HFFc6 (cell line): ENCODE measurements around the gene NFXL1. TPM values are rescaled to one million over a fixed set of nuclear protein-coding genes. Genes with fewer than 3 reads are reported as not detected.

Experiments used
- DNase-seq: peaks from one replicate; pipeline ENCODE4 v3.0.0-alpha.2; 2018
- H3K27ac Mint-ChIP-seq: 2 replicates; pipeline ENCODE4 v1.8.0; 2020; ENCODE audit warnings: mild to moderate bottlenecking, mixed read lengths
- H3K27me3 Mint-ChIP-seq: 2 replicates; pipeline ENCODE4 v1.8.0; 2021; ENCODE audit warnings: mild to moderate bottlenecking, moderate library complexity, mixed read lengths; ENCODE audit not compliant: insufficient read depth
- H3K36me3 Mint-ChIP-seq: 2 replicates; pipeline ENCODE4 v1.8.0; 2021; ENCODE audit warnings: low read depth, mixed read lengths
- H3K4me1 Mint-ChIP-seq: 2 replicates; pipeline ENCODE4 v1.8.0; 2020; ENCODE audit warnings: low read depth, mixed read lengths
- H3K4me3 Mint-ChIP-seq: 2 replicates; pipeline ENCODE4 v1.8.0; 2020; ENCODE audit warnings: mild to moderate bottlenecking, moderate library complexity, mixed read lengths
- H3K9me3 Mint-ChIP-seq: 2 replicates; pipeline ENCODE4 v1.8.0; 2020; ENCODE audit warnings: mild to moderate bottlenecking, mixed read lengths
- total RNA-seq, 6 experiments: library from RNA; stranded (reverse); fragmentation: NEBNext Ultra II Directional; extraction: Animal tissue kit (Norgen Biotek cat#: 25700); gene quantifications; 2 replicates in 1 of 6; 3 replicates in 5 of 6; pipeline ENCODE4 v1.2.3, GENCODE V29; 2021
- TF ChIP-seq, protein P1 (sequence below): fragments of 200-600 bp; sonication (generic); IDR thresholded peaks from 2 replicates; pipeline ENCODE4 v1.5.0; 2021; ENCODE audit warnings: antibody characterized with exemption, mild to moderate bottlenecking

The NFXL1 gene
- total RNA-seq, 6 experiments from 2014 or later = 8.4 to 10.8 (median 10.0) TPM

- TF ChIP-seq, protein P1, sequence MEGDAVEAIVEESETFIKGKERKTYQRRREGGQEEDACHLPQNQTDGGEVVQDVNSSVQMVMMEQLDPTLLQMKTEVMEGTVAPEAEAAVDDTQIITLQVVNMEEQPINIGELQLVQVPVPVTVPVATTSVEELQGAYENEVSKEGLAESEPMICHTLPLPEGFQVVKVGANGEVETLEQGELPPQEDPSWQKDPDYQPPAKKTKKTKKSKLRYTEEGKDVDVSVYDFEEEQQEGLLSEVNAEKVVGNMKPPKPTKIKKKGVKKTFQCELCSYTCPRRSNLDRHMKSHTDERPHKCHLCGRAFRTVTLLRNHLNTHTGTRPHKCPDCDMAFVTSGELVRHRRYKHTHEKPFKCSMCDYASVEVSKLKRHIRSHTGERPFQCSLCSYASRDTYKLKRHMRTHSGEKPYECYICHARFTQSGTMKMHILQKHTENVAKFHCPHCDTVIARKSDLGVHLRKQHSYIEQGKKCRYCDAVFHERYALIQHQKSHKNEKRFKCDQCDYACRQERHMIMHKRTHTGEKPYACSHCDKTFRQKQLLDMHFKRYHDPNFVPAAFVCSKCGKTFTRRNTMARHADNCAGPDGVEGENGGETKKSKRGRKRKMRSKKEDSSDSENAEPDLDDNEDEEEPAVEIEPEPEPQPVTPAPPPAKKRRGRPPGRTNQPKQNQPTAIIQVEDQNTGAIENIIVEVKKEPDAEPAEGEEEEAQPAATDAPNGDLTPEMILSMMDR = no peak
- H3K27ac Mint-ChIP-seq = no peak overlapping the region
- peaks cover 12% of the 10 kb centered on the region for H3K9me3 Mint-ChIP-seq
- no peak for DNase-seq
- H3K36me3 Mint-ChIP-seq = peaks cover 5% of the 10 kb centered on the region; the same call in 1 of the 2 replicates
- H3K27me3 Mint-ChIP-seq = peaks cover 3% of the 10 kb centered on the region
- no peak overlapping the region for H3K4me3 Mint-ChIP-seq
- H3K4me1 Mint-ChIP-seq = peaks cover 3% of the 10 kb centered on the region; the same call in 1 of the 2 replicates
Measured at GRCh38 chr4:47830265-47831025, 83.9 kb downstream of the NFXL1 start.

DNA sequence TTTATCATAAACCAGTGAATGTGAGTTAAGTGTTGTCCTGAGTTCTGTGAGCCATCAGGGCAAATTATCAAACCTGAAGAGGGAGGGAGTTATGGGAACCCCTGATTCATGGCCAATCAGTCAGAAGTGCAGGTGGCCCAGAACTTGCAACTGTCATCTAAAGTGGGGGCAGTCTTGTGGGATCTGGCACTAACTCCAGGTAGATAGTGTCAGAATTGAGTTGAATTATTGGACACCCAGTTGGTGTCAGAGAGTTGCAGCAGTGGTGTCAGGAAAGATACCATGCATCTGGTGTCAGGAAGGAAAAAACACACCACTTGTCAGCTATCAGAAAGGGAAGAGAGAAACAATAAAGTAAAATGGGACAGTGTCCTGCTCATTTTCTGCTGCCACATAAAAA, 84.9 kb downstream of the NFXL1 start:
- no peak for DNase-seq
- TF ChIP-seq, protein P1 = no peak
- Mint-ChIP-seq H3K9me3 (peaks cover 12% of the 10 kb centered on the region), H3K27me3 (peaks cover 3% of the 10 kb centered on the region), H3K36me3 (peaks cover 5% of the 10 kb centered on the region; the same call in 1 of the 2 replicates), H3K4me1 (no peaks in the 10 kb centered on the region), H3K4me3 (no peak overlapping the region), H3K27ac (no peak overlapping the region)

DNA sequence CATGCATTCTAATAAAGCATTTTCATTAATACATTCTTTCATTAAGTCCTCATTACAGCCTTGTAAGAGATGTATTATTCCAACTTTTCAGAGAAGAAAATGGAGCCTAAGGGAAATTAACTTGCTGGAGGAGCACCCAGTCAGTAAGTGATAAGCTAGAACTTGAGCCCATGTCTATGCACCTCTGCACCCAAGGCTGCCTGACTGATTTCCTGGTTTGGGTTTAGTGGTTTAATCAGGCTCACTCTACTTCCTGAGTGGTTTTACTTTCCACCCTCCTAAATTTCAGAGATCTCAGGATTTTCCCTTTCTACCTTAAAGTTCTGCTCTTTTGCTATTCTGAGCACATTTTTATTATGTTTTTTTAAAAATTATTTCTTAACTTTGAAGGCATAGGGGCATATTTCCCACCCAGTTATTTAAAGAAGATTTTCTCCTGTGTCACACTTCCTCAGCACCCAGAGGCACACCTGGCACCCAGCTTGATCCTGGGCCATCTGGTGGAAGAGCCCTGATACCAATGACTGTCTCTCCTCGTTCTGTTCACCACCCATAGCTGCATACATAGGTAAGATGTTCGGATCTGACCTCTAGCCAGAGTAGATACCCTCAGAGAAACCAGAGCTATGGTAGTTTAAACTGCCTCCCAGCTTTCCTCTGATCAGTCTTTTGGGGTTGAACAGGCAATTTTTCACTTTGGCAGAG, 86.9 kb downstream of the NFXL1 start:
- no peaks in the 10 kb centered on the region for H3K36me3 Mint-ChIP-seq
- TF ChIP-seq, protein P1 = no peak
- peaks cover 6% of the 10 kb centered on the region for H3K27me3 Mint-ChIP-seq
- H3K9me3 Mint-ChIP-seq = peaks cover under 1% of the 10 kb centered on the region; the same call in 1 of the 2 replicates
- no peak for DNase-seq
- H3K4me1 Mint-ChIP-seq = no peaks in the 10 kb centered on the region
- no peak overlapping the region for H3K4me3 Mint-ChIP-seq
- H3K27ac Mint-ChIP-seq = no peak overlapping the region

GRCh38 chr4:47824840-47825239, 89.5 kb downstream of the NFXL1 start:
- no peak for DNase-seq
- Mint-ChIP-seq H3K9me3 (no peaks in the 10 kb centered on the region), H3K4me1 (no peaks in the 10 kb centered on the region; the same call in 1 of the 2 replicates), H3K27ac (no peak overlapping the region), H3K27me3 (peaks cover 12% of the 10 kb centered on the region), H3K36me3 (no peaks in the 10 kb centered on the region), H3K4me3 (no peak overlapping the region)
- TF ChIP-seq, protein P1 = no peak

DNA sequence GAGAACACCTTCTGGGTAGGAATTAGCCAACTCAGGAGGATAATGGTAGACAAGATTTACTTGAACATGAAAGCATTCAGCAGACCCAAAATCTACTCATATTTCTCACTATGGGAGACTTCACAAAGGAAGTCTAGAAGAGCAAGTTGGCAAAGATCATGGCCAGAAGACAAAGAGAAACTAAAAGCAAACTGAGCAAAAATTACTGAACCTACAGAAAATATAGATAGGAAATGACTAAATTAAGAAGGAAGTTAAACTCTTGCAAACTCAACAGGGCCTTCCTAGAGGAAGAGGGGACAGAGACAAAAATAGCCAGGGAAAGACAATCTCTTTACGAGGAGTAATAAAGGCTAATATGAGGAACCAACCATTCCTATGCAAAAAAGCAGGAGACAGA, 95.2 kb downstream of the NFXL1 start:
- TF ChIP-seq, protein P1 = no peak
- H3K9me3 Mint-ChIP-seq = no peaks in the 10 kb centered on the region
- no peak overlapping the region for H3K27ac Mint-ChIP-seq
- no peaks in the 10 kb centered on the region for H3K36me3 Mint-ChIP-seq
- H3K4me3 Mint-ChIP-seq = peak overlapping the region; percentile 18; the same call in 1 of the 2 replicates
- peaks cover 11% of the 10 kb centered on the region; the same call in 1 of the 2 replicates for H3K27me3 Mint-ChIP-seq
- peaks cover 14% of the 10 kb centered on the region for H3K4me1 Mint-ChIP-seq
- DNase-seq = no peak
